Measurements from ENCODE around the gene CDC14A.

CDC14A gene

GRCh38 chr1:100499194-100499811, 147.0 kb downstream of the CDC14A start:
- DNase-seq: no peak

GRCh38 chr1:100502052-100502792, 149.9 kb downstream of the CDC14A start:
- no peak for DNase-seq

GRCh38 chr1:100506217-100506616, 153.9 kb downstream of the CDC14A start:
- no peak for DNase-seq

DNA sequence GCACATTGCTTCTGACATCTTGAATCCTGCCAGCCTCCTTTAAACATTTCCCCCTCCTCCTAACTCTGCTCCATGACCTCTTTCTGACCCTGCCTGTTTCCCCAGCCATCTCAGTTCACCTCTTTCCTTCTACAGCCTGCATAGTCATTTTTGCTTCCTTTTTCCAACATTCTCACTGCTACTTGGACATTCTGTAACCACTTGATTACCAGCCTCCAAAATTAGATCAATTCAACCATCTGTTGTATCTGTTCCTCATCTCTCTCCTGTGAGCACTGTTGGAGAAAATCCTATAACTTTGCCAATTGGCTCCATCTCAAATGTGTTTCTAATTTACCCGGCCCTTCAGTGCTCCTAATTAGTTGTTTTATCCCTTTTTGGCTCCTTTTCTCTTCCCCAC, 158.1 kb downstream of the CDC14A start:
- no peak for DNase-seq

DNA sequence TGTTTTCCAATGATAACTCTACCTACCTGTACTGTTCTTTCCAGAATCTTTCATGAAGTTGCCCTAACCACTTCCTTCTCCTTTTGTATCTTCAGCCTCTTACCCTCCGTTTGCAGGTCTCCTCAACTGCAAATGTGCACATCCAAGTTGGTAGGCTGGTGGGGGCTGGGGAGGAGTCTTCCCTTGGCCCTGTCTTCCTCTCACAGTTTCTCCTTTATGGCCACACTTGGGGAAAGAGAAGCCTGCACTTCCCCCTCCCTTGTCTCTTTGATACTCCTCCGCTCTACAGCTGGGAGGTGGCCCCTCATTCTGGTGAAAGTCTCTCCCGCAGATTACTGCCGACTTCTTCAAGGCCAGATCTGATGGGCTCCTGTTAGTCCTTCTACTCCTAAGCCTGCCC, 158.8 kb downstream of the CDC14A start:
- DNase-seq: no peak

DNA sequence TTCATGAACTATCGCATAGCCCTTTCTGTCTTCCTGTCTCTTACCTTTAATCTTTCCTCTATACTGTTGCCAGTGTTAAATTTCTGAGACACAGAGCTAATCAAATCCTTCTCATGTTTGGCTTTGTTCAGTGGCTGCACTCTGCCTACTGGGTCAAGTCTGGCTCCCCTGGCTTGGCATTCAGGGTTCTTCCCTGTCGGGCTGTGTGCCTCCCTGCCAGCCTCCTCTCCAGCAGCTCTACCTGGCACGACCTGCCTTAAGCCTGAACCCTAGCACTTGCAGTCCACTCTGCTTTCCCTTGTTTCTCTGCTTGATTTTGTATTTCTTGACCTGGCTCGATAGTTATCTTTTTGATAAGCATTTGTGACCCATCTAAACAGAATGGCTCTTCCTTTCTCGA, 159.5 kb downstream of the CDC14A start:
- no peak for DNase-seq

GRCh38 chr1:100512803-100513352, 160.6 kb downstream of the CDC14A start:
- no peak for DNase-seq

- DNase-seq: no peak
Measured at GRCh38 chr1:100516857-100517256, 164.6 kb downstream of the CDC14A start.

GRCh38 chr1:100517515-100517914, 165.2 kb downstream of the CDC14A start:
- DNase-seq: no peak

- no peak for DNase-seq
Measured at GRCh38 chr1:100518023-100518422, 165.7 kb downstream of the CDC14A start.

DNA sequence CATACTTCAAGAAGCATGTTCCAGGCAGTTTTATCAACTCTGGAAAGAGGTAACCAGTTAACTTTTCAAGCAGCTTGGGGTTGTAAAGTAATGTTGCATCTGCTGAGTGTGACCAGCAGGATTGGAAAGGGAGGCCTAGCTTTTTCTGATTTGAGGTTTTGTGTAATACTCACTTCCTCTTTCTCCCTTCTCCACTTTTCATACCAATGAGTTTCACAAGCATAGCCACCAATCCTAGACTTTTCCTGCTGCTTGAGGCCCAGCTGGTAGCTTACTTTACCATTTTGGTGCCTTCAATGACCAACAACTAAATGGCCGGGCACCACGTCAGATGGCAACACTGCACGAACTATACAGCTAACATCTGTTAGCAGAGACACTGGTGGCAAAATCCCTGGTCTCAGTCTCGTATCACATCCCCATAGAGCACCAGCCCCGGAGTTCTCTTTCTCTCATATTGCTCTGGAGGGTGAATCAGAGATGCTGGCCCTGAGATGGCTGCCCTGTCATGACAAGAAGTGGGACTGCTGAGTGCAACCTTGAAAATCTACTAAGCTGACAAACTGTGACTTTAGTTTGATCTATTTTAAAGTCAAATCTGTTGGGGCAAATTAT, 170.8 kb downstream of the CDC14A start:
- DNase-seq: no peak

DNA sequence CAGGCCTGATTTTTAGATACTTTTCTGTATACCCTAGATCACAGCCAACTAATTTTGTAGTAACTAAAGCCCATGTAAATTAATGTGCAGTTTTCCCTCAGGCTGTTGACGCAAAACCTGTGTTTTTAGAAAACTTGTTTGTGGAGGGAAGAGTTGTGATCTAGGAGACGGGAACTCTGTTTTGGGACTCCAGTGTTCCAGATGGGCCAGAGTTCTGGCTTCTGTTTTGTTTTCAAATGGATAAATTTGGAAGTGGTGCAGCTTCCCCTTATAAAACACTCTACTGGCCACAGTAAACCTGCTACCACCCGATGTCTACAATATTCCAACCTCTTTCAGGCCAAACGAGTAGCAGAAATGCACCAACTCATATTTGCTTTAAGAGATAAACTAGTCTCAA, 172.0 kb downstream of the CDC14A start:
- DNase-seq: no peak

- DNase-seq: no peak
Measured at GRCh38 chr1:100526894-100527293, 174.6 kb downstream of the CDC14A start.

- DNase-seq: no peak
Measured at GRCh38 chr1:100528871-100529270, 176.6 kb downstream of the CDC14A start.

DNA sequence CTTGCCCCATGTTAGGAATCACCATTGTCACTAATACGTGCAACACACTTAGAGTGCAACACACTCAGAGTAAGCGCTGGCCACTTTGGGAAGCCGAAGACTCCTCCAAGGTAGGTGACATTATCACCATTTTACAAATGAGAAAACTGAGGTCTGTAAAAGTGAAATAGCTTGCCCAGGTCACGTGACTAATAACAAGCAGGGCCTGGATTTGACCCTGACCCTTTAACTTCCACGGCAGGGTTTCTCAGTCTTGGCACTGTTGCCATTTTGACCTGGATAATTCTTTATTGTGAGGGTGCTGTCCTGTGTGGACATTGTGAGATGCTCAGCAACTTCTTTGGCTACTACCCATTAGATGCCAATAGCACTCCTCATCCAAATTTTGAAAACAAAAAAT, 177.8 kb downstream of the CDC14A start:
- no peak for DNase-seq

GRCh38 chr1:100530880-100531487, 178.7 kb downstream of the CDC14A start:
- no peak for DNase-seq

GRCh38 chr1:100532645-100533044, 180.3 kb downstream of the CDC14A start:
- DNase-seq: no peak

DNA sequence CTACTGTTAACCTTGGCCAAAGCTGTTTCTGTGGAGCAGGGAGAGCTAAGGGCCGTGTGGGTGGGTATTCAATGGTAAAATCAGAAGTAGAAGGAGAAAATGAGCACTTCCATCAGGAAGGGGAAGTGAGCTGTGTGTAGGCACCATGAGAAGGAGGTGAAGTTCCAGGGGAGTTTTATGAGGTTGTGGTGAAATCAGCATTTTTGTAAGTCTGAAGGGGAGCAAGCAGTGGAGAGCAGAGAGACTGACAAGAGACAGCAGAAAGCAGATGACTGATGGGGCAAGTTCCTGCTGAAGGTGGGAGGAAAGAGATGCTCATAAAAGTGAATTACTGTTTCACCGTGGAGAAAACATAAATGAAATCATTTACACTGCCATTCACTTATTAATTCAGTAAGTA, 183.0 kb downstream of the CDC14A start:
- DNase-seq: no peak

DNA sequence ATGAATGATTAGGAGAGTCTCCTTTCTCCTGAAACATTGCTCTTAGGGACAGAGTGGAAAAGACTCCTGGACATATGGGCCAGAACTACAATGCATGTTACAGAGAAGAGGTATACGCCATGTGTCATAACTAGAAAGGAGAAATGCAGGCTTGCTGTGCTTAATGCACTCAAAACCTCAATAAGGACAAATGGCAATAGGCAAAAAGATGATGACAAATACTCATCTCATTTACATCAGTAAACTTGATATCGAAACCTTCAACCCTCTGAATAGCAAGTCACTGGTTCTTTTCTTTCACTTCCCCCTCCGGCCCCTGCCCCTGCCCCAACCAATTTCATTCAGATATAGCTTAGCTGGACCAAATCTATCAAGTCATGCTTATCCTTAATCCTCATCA, 183.7 kb downstream of the CDC14A start:
- DNase-seq: no peak

GRCh38 chr1:100538913-100539835, 186.9 kb downstream of the CDC14A start:
- no peak for DNase-seq

DNA sequence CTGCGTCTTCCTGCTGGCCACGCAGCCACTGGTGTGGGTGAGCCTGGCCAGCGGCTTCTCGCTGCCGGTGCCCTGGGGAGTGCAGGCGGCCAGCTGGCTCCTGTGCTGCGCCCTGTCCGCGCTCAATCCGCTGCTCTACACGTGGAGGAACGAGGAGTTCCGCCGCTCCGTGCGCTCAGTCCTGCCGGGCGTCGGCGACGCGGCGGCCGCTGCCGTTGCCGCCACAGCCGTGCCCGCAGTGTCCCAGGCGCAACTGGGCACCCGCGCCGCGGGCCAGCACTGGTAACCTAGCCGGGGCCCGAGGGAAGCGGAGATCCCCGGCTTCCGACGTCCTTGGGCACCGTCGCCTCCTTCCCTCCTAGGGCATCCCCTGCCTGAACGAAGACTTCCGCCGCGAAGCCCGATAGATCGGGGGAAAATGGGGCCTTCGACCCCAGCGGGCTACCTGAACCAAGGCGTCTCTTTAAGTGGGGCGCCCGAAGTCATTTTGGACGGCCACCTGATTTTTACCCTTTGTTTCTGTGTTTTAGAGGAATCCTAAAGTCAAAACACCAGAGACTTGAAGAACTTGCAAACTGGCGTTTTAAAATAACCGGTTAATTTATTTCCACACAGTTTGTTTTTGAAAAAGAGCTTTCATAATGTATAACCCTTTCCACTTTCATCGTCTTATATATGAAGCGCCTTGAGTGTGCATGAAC, 187.7 kb downstream of the CDC14A start:
- DNase-seq: no peak

GRCh38 chr1:100542285-100542684, 190.0 kb downstream of the CDC14A start:
- DNase-seq: no peak
